ENCODE data around the gene EHD4. TPM values are rescaled to one million over a fixed set of nuclear protein-coding genes. Genes with fewer than 3 reads are reported as not detected.
A peak's percentile ranks its signal among the peaks of the same experiment; 100 is the strongest.

The EHD4 gene
- total and polyA plus RNA-seq, 9 of the 15 experiments (the other 6 are each of a cell fraction or from before 2014, with no cell fraction given): 0.89 to 10.3 (median 6.4) TPM

DNA sequence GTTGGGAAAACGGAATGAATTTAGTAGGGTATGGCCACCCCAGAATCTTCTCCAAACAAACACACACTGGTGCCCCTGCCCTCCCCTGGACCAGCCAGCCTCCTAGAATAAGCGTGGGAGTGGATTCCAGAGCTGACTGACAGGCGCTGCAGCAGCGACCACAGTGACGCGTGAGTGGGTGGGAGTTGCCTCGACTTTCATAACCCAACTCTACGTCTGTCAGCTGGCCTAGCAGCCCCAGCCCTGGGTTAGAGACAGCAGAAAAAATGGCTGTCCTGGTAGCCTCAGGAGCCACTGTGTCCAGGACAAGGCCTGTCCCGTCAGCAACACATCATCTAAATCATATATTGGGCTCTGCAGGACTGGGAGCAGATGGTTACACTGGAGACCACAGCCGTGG lies 123.7 kb downstream of the EHD4 start:
- no peak for FAIRE-seq

More for the DNA sequence above, 123.7 kb downstream of the EHD4 start:
- Histone ChIP-seq H3K4me2 (ENCODE audit: insufficient read depth, low read length) (no peak overlapping the region), H3K4me3 (no peak overlapping the region), H3K4me1 (replicated peaks in 1 of 2; ENCODE audit: control insufficient read depth in 2 of 2, insufficient read depth in 2 of 2, low read length in 2 of 2) (peaks cover 0 to 19% of the 10 kb centered on the region in 2 experiments; a peak in 1 of 5 replicates), H3K27me3 (ENCODE audit: control insufficient read depth in 2 of 2, insufficient read depth in 2 of 2, low read length in 2 of 2) (peaks cover 16 to 34% of the 10 kb centered on the region in 2 experiments; a peak in 4 of 5 replicates), H3K9me3 (replicated peaks; ENCODE audit: control insufficient read depth, insufficient read depth, low read depth, low read length) (no peaks in the 10 kb centered on the region), H3K36me3 (ENCODE audit: control insufficient read depth, insufficient read depth, low read length) (peaks cover 5% of the 10 kb centered on the region; the same call in 1 of the 3 replicates), H2AFZ (ENCODE audit: low read depth, low read length) (no peak overlapping the region), H3K79me2 (ENCODE audit: control insufficient read depth, insufficient read depth, low read length) (no peaks in the 10 kb centered on the region), H3K9ac (ENCODE audit: insufficient read depth in 1 of 2, low read depth in 2 of 2, low read length in 2 of 2) (no peak overlapping the region), H4K20me1 (replicated peaks; ENCODE audit: control insufficient read depth, insufficient read depth, low read length) (peaks cover 9% of the 10 kb centered on the region), H3K9me1 (ENCODE audit: control insufficient read depth, insufficient read depth, low read length) (no peaks in the 10 kb centered on the region), H3K27ac (ENCODE audit: extremely low read depth, low read depth, low read length) (no peak overlapping the region)
- DNase-seq (ENCODE audit: extremely low read depth in 1 of 4, low spot score in 3 of 4) (peak in 1 of 4 experiments; percentile 34), ATAC-seq (no peak; the same call in 2 of the 3 replicates)
- 18% methylated on average over 9 of the region's 10 CpGs for WGBS (ENCODE audit: insufficient coverage, low coverage, missing lambda C conversion rate)
- no TSS peak for BruUV-seq (replicated peaks)
- CTCF ChIA-PET (ENCODE audit: low intra/inter-chr PET ratio): no interaction called here
- peak; percentile 71 for TF ChIP-seq EGR1 (conservative IDR thresholded peaks at IDR 0.05)
- TF ChIP-seq, protein P1, sequence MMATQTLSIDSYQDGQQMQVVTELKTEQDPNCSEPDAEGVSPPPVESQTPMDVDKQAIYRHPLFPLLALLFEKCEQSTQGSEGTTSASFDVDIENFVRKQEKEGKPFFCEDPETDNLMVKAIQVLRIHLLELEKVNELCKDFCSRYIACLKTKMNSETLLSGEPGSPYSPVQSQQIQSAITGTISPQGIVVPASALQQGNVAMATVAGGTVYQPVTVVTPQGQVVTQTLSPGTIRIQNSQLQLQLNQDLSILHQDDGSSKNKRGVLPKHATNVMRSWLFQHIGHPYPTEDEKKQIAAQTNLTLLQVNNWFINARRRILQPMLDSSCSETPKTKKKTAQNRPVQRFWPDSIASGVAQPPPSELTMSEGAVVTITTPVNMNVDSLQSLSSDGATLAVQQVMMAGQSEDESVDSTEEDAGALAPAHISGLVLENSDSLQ (IDR thresholded peaks at IDR 0.05): peak; percentile 88
- TF ChIP-seq, protein P2, sequence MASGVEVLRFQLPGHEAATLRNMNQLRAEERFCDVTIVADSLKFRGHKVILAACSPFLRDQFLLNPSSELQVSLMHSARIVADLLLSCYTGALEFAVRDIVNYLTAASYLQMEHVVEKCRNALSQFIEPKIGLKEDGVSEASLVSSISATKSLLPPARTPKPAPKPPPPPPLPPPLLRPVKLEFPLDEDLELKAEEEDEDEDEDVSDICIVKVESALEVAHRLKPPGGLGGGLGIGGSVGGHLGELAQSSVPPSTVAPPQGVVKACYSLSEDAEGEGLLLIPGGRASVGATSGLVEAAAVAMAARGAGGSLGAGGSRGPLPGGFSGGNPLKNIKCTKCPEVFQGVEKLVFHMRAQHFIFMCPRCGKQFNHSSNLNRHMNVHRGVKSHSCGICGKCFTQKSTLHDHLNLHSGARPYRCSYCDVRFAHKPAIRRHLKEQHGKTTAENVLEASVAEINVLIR (CRISPR knock-in tag; IDR thresholded peaks at IDR 0.05): no peak
- in situ Hi-C loops (cut with MboI): no loop called here
- POLR2A ChIA-PET: interaction anchor here (0.7 kb wide), 1 partner anchor 11 kb away, joined by 3 read pairs; no protein-coding TSS in a partner anchor
- intact Hi-C loops (cut with micrococcal nuclease): no loop called here

All from K562 (cell line).